Measurements from ENCODE around the gene AP5Z1. TPM values are rescaled to one million over a fixed set of nuclear protein-coding genes. Genes with fewer than 3 reads are reported as not detected.

Gene AP5Z1
- total RNA-seq, 1 experiment from 2014 or later = 70.7 TPM

- DNase-seq = peak; percentile 77
- H3K27me3 Mint-ChIP-seq (ENCODE audit: unreplicated experiment) = no peaks in the 10 kb centered on the region
- H3K4me1 Mint-ChIP-seq (ENCODE audit: low read depth, unreplicated experiment) = no peaks in the 10 kb centered on the region
- BruUV-seq (replicated peaks) = no TSS peak
- CTCF ChIA-PET = interaction anchor here (0.9 to 1.4 kb wide), 2 partner anchors 85 to 176 kb away, joined by 3 to 4 read pairs; partner anchors contain the start of gene RADIL
- no peaks in the 10 kb centered on the region for H3K9me3 Mint-ChIP-seq (ENCODE audit: low read depth, unreplicated experiment)
- intact Hi-C loops (cut with micrococcal nuclease; ENCODE audit: unreplicated experiment) = loop anchor here (2.0 kb wide), 1 partner anchor 287 kb away; no protein-coding TSS in a partner anchor
- H3K27ac Mint-ChIP-seq (ENCODE audit: unreplicated experiment) = no peak overlapping the region
- TF ChIP-seq, protein P1, sequence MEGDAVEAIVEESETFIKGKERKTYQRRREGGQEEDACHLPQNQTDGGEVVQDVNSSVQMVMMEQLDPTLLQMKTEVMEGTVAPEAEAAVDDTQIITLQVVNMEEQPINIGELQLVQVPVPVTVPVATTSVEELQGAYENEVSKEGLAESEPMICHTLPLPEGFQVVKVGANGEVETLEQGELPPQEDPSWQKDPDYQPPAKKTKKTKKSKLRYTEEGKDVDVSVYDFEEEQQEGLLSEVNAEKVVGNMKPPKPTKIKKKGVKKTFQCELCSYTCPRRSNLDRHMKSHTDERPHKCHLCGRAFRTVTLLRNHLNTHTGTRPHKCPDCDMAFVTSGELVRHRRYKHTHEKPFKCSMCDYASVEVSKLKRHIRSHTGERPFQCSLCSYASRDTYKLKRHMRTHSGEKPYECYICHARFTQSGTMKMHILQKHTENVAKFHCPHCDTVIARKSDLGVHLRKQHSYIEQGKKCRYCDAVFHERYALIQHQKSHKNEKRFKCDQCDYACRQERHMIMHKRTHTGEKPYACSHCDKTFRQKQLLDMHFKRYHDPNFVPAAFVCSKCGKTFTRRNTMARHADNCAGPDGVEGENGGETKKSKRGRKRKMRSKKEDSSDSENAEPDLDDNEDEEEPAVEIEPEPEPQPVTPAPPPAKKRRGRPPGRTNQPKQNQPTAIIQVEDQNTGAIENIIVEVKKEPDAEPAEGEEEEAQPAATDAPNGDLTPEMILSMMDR (IDR thresholded peaks at IDR 0.05; ENCODE audit: unreplicated experiment) = peak; percentile 98
- no peak overlapping the region for H3K4me3 Mint-ChIP-seq (ENCODE audit: low read depth, unreplicated experiment)
- H3K36me3 Mint-ChIP-seq (ENCODE audit: insufficient read depth, unreplicated experiment) = peaks cover 49% of the 10 kb centered on the region
These were observed 22.7 kb downstream of the AP5Z1 start for GRCh38 chr7:4797858-4798705.

- no TSS peak for BruUV-seq (replicated peaks)
- Mint-ChIP-seq H3K27ac (ENCODE audit: unreplicated experiment) (no peak overlapping the region), H3K27me3 (ENCODE audit: unreplicated experiment) (no peaks in the 10 kb centered on the region), H3K9me3 (ENCODE audit: low read depth, unreplicated experiment) (no peaks in the 10 kb centered on the region), H3K4me1 (ENCODE audit: low read depth, unreplicated experiment) (no peaks in the 10 kb centered on the region), H3K4me3 (ENCODE audit: low read depth, unreplicated experiment) (no peak overlapping the region), H3K36me3 (ENCODE audit: insufficient read depth, unreplicated experiment) (peaks cover 45% of the 10 kb centered on the region)
- intact Hi-C loops (cut with micrococcal nuclease; ENCODE audit: unreplicated experiment) = no loop called here
- TF ChIP-seq, protein P1 (IDR thresholded peaks at IDR 0.05; ENCODE audit: unreplicated experiment) = no peak
- DNase-seq = no peak
- CTCF ChIA-PET = interaction anchor here (0.9 to 1.4 kb wide), 2 partner anchors 84 to 175 kb away, joined by 3 to 4 read pairs; partner anchors contain the start of gene RADIL
These were observed 23.3 kb downstream of the AP5Z1 start for GRCh38 chr7:4798706-4799235.

GRCh38 chr7:4799508-4800268, 24.3 kb downstream of the AP5Z1 start:
- peak; percentile 21 for DNase-seq
- Mint-ChIP-seq H3K4me1 (ENCODE audit: low read depth, unreplicated experiment) (no peaks in the 10 kb centered on the region), H3K9me3 (ENCODE audit: low read depth, unreplicated experiment) (no peaks in the 10 kb centered on the region), H3K27me3 (ENCODE audit: unreplicated experiment) (no peaks in the 10 kb centered on the region), H3K36me3 (ENCODE audit: insufficient read depth, unreplicated experiment) (peaks cover 37% of the 10 kb centered on the region), H3K27ac (ENCODE audit: unreplicated experiment) (no peak overlapping the region), H3K4me3 (ENCODE audit: low read depth, unreplicated experiment) (no peak overlapping the region)
- intact Hi-C loops (cut with micrococcal nuclease; ENCODE audit: unreplicated experiment) = no loop called here
- TF ChIP-seq, protein P1 (IDR thresholded peaks at IDR 0.05; ENCODE audit: unreplicated experiment) = no peak
- no TSS peak for BruUV-seq (replicated peaks)
- CTCF ChIA-PET = no interaction called here

- Mint-ChIP-seq H3K4me3 (ENCODE audit: low read depth, unreplicated experiment) (no peak overlapping the region), H3K36me3 (ENCODE audit: insufficient read depth, unreplicated experiment) (peaks cover 35% of the 10 kb centered on the region), H3K9me3 (ENCODE audit: low read depth, unreplicated experiment) (no peaks in the 10 kb centered on the region), H3K4me1 (ENCODE audit: low read depth, unreplicated experiment) (no peaks in the 10 kb centered on the region), H3K27me3 (ENCODE audit: unreplicated experiment) (no peaks in the 10 kb centered on the region), H3K27ac (ENCODE audit: unreplicated experiment) (no peak overlapping the region)
- intact Hi-C loops (cut with micrococcal nuclease; ENCODE audit: unreplicated experiment) = no loop called here
- TF ChIP-seq, protein P1 (IDR thresholded peaks at IDR 0.05; ENCODE audit: unreplicated experiment) = no peak
- no TSS peak for BruUV-seq (replicated peaks)
- CTCF ChIA-PET = no interaction called here
- no peak for DNase-seq
These were observed 25.1 kb downstream of the AP5Z1 start for GRCh38 chr7:4800487-4800886.
